Left ventricle myocardium inferior (tissue), 1 donor: Measurements from ENCODE around the gene WNT7B. TPM values are rescaled to one million over a fixed set of nuclear protein-coding genes. Genes with fewer than 3 reads are reported as not detected.

Experiments
- DNase-seq: peaks from one replicate; pipeline ENCODE4 v3.0.0-alpha.2; 2020
- H3K27ac ChIP-seq: fragments of 200-600 bp; replicated peaks from 2 replicates; pipeline ENCODE4 v1.8.0; 2021
- H3K27me3 ChIP-seq: fragments of 200-600 bp; 2 replicates; pipeline ENCODE4 v1.8.0; 2021; ENCODE audit warnings: low read depth
- H3K36me3 ChIP-seq: fragments of 200-600 bp; 2 replicates; pipeline ENCODE4 v1.8.0; 2021
- H3K4me1 ChIP-seq: fragments of 200-600 bp; 2 replicates; pipeline ENCODE4 v1.8.0; 2021
- H3K4me3 ChIP-seq: fragments of 200-600 bp; 2 replicates; pipeline ENCODE4 v1.8.0; 2021; ENCODE audit warnings: mild to moderate bottlenecking, moderate library complexity
- H3K9me3 ChIP-seq: fragments of 200-600 bp; replicated peaks from 2 replicates; pipeline ENCODE4 v1.8.0; 2021
- intact Hi-C: fragments of 100-400 bp; cut with micrococcal nuclease; formaldehyde crosslinking; loops from one replicate; pipeline ENCODE4 v1.11.0; 2022
- total RNA-seq: library from RNA; stranded (reverse); fragmentation: NEBNext Ultra II Directional; extraction: Animal tissue kit (Norgen Biotek cat#: 25700); gene quantifications from one replicate; pipeline ENCODE4 v1.2.1, GENCODE V29; 2021
- TF ChIP-seq, protein P1 (sequence below): fragments of 200-600 bp; IDR thresholded peaks from 2 replicates; pipeline ENCODE4 v1.8.0; 2021; ENCODE audit warnings: antibody characterized with exemption, mild to moderate bottlenecking, borderline replicate concordance
- donor health status: DM: no; HTN: yes; CAD: no; lungs with severe emphysema.

The WNT7B gene
- total RNA-seq, 1 donor from 2014 or later = not detected

DNA sequence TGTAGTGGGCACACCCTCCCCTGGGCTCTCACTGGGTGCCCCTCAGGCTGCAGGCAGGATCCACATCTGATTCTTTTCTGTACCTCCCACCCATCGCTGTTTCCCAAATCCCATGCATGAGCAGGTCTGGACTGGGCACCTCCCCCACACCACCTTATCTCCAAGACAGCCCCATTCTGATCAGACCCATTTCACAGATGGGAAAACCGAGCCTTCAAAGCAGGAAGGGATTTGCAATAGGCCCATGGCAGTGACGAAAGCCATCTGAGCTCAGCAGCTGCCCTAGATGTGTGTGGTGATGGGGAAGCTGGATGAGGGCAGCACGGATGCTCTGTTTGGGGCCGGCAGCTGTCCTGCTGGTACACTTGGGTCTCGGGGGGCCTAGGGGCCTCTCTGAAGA lies 41.4 kb downstream of the WNT7B start:
- DNase-seq = no peak
- H3K9me3 ChIP-seq = no peaks in the 10 kb centered on the region
- intact Hi-C loops = no loop called here
- no peak overlapping the region for H3K27ac ChIP-seq
- TF ChIP-seq, protein P1, sequence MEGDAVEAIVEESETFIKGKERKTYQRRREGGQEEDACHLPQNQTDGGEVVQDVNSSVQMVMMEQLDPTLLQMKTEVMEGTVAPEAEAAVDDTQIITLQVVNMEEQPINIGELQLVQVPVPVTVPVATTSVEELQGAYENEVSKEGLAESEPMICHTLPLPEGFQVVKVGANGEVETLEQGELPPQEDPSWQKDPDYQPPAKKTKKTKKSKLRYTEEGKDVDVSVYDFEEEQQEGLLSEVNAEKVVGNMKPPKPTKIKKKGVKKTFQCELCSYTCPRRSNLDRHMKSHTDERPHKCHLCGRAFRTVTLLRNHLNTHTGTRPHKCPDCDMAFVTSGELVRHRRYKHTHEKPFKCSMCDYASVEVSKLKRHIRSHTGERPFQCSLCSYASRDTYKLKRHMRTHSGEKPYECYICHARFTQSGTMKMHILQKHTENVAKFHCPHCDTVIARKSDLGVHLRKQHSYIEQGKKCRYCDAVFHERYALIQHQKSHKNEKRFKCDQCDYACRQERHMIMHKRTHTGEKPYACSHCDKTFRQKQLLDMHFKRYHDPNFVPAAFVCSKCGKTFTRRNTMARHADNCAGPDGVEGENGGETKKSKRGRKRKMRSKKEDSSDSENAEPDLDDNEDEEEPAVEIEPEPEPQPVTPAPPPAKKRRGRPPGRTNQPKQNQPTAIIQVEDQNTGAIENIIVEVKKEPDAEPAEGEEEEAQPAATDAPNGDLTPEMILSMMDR = no peak
- peaks cover 75% of the 10 kb centered on the region for H3K27me3 ChIP-seq
- no peak overlapping the region for H3K4me3 ChIP-seq
- no peaks in the 10 kb centered on the region for H3K4me1 ChIP-seq
- H3K36me3 ChIP-seq = no peaks in the 10 kb centered on the region

DNA sequence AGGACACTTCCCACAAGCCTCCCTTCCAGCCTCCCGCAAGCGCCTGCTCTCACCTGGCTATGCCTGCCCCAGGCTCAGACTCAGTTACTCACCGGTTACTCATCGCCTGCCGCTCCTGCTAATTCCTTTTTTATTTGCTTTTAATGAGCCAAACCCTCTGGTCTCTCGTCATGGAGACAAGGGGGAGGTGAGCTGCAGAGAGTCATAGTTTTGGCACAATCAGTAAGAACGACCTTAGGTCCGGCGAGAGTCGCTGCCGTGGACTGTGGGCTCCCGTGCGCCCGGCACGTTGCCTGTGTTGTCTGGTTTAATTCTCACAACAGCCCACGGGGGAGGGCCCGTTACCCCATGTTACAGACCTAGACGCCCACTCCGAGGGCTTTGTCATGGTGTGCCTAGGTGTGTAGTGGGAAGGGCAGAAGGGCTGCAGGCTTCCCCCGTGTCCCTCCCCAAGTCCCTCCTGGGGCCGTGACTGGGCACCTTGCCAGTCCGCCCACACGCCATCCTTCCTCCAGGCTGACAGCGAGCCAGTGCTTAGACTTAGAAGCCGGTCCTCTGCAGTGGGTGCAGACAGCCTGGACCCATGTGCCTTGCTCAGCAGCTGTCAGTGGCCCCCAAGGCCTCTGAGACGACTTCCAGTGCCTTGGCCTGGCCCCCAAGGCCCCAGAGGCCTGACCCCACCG lies 42.2 kb downstream of the WNT7B start:
- DNase-seq = no peak

DNA sequence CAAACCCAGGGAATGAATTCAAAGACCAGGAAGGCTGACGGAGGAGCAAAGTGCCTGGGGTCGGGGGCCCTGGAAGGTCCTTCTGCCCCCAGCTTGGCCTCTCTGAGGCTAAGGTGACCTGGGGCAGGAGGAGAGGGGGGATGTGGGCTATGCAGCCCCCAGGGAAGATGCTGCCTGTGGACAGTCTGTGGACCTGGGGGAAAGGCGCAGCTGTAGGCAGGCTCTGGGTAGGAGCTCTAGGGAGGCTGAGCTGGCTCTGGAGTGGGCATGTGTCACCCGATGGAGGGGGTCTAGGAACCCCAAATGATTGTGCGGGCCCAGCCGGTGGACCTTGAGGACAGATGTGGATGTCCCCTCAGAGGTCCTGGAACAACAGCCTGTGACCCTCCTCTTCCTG lies 42.8 kb downstream of the WNT7B start:
- no peaks in the 10 kb centered on the region for H3K9me3 ChIP-seq
- no peak for DNase-seq
- H3K27ac ChIP-seq = no peak overlapping the region
- no peaks in the 10 kb centered on the region for H3K36me3 ChIP-seq
- intact Hi-C loops = no loop called here
- H3K27me3 ChIP-seq = peaks cover 78% of the 10 kb centered on the region
- TF ChIP-seq, protein P1 = no peak
- H3K4me1 ChIP-seq = no peaks in the 10 kb centered on the region
- no peak overlapping the region for H3K4me3 ChIP-seq

More for the DNA sequence above, 42.2 kb downstream of the WNT7B start:
- H3K9me3 ChIP-seq = no peaks in the 10 kb centered on the region
- H3K27ac ChIP-seq = no peak overlapping the region
- H3K4me3 ChIP-seq = no peak overlapping the region
- H3K27me3 ChIP-seq = peaks cover 78% of the 10 kb centered on the region
- intact Hi-C loops = no loop called here
- no peaks in the 10 kb centered on the region for H3K4me1 ChIP-seq
- H3K36me3 ChIP-seq = no peaks in the 10 kb centered on the region
- TF ChIP-seq, protein P1 = no peak

DNA sequence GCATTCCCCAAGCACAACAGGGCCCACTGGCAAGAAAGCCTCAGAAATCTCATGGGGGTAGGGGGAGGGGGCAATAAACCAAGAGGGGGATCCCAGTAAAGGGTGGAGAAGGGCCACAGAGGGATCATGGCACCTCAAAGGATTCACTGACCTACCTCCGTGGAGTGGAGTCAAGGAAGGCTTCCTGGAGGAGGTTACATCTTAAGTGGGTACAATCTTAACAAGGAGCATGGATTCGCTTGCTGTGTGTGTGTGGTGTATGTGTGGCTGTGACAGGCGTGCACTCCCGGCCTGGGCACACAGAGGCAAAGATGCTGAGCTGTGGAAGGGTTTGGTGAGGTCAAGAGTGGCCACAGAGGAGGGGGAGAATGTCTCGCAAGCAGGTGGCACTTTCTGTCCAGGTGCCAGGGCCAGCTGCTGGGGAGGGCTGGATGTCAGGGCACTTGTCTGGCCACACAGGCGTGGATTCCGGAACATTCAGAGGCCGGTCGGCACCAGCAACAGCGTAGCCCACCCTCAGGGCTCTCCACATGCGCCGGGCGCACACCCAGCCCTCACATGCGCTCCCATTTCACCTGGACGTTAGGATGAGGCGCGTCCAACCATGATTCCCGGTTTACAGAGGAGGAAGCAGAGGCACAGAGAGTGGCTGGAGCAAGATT lies 43.3 kb downstream of the WNT7B start:
- intact Hi-C loops = no loop called here
- no peaks in the 10 kb centered on the region for H3K9me3 ChIP-seq

DNA sequence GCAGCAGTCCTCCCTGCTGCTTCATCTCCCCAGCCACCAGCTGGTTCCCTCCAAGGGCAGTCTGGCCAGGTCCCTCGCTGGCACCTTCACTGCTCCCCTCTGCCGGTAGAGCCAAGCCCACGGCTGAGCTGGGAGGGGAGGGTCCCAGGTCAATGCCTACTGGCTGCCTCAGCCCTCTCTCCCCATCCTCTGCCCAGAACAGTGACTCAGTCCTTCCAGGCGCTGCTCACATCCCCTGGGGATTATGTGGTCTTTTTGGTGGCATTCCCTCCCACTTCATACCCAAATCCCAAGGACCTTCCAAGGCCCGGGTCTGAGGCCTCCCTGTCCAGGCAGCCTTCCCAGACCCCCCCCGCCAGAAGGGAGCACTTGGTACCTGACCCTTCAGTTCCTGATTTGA lies 44.9 kb downstream of the WNT7B start:
- no peaks in the 10 kb centered on the region for H3K4me1 ChIP-seq
- H3K36me3 ChIP-seq = no peaks in the 10 kb centered on the region
- DNase-seq = no peak
- H3K27ac ChIP-seq = no peak overlapping the region
- H3K9me3 ChIP-seq = no peaks in the 10 kb centered on the region
- H3K4me3 ChIP-seq = no peak overlapping the region
- intact Hi-C loops = no loop called here
- H3K27me3 ChIP-seq = peaks cover 73% of the 10 kb centered on the region
- TF ChIP-seq, protein P1 = no peak

More for the DNA sequence above, 43.3 kb downstream of the WNT7B start:
- DNase-seq = no peak
- H3K4me3 ChIP-seq = no peak overlapping the region
- H3K36me3 ChIP-seq = no peaks in the 10 kb centered on the region
- H3K4me1 ChIP-seq = no peaks in the 10 kb centered on the region
- TF ChIP-seq, protein P1 = no peak
- no peak overlapping the region for H3K27ac ChIP-seq
- peaks cover 78% of the 10 kb centered on the region for H3K27me3 ChIP-seq
